ENCODE data around the gene TMEM221. TPM values are rescaled to one million over a fixed set of nuclear protein-coding genes. Genes with fewer than 3 reads are reported as not detected.

TMEM221 gene
- total and polyA plus RNA-seq, 9 of the 15 experiments (the other 6 are each of a cell fraction or from before 2014, with no cell fraction given), result 0.06 to 0.35 TPM; not detected in 7

GRCh38 chr19:17406046-17406886 lies 42.2 kb downstream of the TMEM221 start (continued):
- TF ChIP-seq MGA (IDR thresholded peaks at IDR 0.05) (0 out of 2 replicates have a peak, but pooled peaks have one; percentile 39), SMARCE1 (IDR thresholded peaks at IDR 0.05) (no peak), GABPA (tag; conservative IDR thresholded peaks at IDR 0.05; ENCODE audit: low read depth) (peak; percentile 32; the same call in 1 of the 2 replicates), ZFX (CRISPR knock-in tag; IDR thresholded peaks at IDR 0.05) (peak; percentile 44; the same call in 1 of the 2 replicates), ZNF263 (CRISPR knock-in tag; IDR thresholded peaks at IDR 0.05; ENCODE audit: borderline replicate concordance) (no peak), ZNF780A (CRISPR knock-in tag; IDR thresholded peaks at IDR 0.05) (no peak), RBM17 (IDR thresholded peaks at IDR 0.05; ENCODE audit: borderline replicate concordance, low read depth, low read length) (no peak), BMI1 (IDR thresholded peaks at IDR 0.05; ENCODE audit: low read length) (no peak), MNT (conservative IDR thresholded peaks at IDR 0.05) (no peak), KLF6 (CRISPR knock-in tag; IDR thresholded peaks at IDR 0.05; ENCODE audit: borderline replicate concordance) (0 out of 2 replicates have a peak, but pooled peaks have one; percentile 23), CBX1 (IDR thresholded peaks at IDR 0.05; ENCODE audit: low read depth) (0 out of 2 replicates have a peak, but pooled peaks have one; percentile 12), POLR2A (conservative IDR thresholded peaks at IDR 0.05) (0 out of 2 replicates have a peak, but pooled peaks have one; percentile 22), TCF3 (CRISPR knock-in tag; IDR thresholded peaks at IDR 0.05) (peak; percentile 46)

Measured in K562 (cell line).